H9 (cell line): ENCODE data around the gene PTPN3. TPM values are rescaled to one million over a fixed set of nuclear protein-coding genes. Genes with fewer than 3 reads are reported as not detected.

Experiments used
- DNase-seq: peaks from one replicate; pipeline ENCODE4 v3.0.0-alpha.2; 2017
- H2AFZ ChIP-seq: one replicate; pipeline ENCODE4 v1.6.1; 2013; ENCODE audit warnings: mild to moderate bottlenecking, low read length, control low read depth, moderate library complexity
- H2AK5ac ChIP-seq: 2 replicates; pipeline ENCODE4 v1.6.1; 2013; ENCODE audit warnings: low read length, control low read depth, mixed read lengths; ENCODE audit not compliant: insufficient read length
- H2BK120ac ChIP-seq: one replicate; pipeline ENCODE4 v1.6.1; 2013; ENCODE audit warnings: low read depth, mild to moderate bottlenecking, low read length, control low read depth, inconsistent platforms; ENCODE audit not compliant: poor library complexity, severe bottlenecking
- H2BK12ac ChIP-seq: 2 replicates; pipeline ENCODE4 v1.6.1; 2013; ENCODE audit warnings: low read length, control low read depth, mixed read lengths, low read depth; ENCODE audit not compliant: insufficient read length
- H2BK15ac ChIP-seq: 2 replicates; pipeline ENCODE4 v1.6.1; 2013; ENCODE audit warnings: low read depth, low read length, control low read depth
- H2BK20ac ChIP-seq: one replicate; pipeline ENCODE4 v1.6.1; 2013; ENCODE audit warnings: low read depth, mild to moderate bottlenecking, low read length, control low read depth, inconsistent platforms; ENCODE audit not compliant: poor library complexity, severe bottlenecking
- H2BK5ac ChIP-seq: 2 replicates; pipeline ENCODE4 v1.6.1; 2013; ENCODE audit warnings: low read length, control low read depth, mixed read lengths; ENCODE audit not compliant: insufficient read length
- H3K14ac ChIP-seq: 2 replicates; pipeline ENCODE4 v1.6.1; 2013; ENCODE audit warnings: low read length, control low read depth; ENCODE audit not compliant: insufficient read depth
- H3K18ac ChIP-seq: 2 replicates; pipeline ENCODE4 v1.6.1; 2013; ENCODE audit warnings: low read depth, mild to moderate bottlenecking, mixed read lengths, low read length, control low read depth; ENCODE audit not compliant: insufficient read length
- H3K23ac ChIP-seq: 2 replicates; pipeline ENCODE4 v1.6.1; 2013; ENCODE audit warnings: low read length, control low read depth, mixed read lengths, low read depth; ENCODE audit not compliant: insufficient read length
- H3K23me2 ChIP-seq: 2 replicates; pipeline ENCODE4 v1.6.1; 2013; ENCODE audit warnings: low read depth, mild to moderate bottlenecking, mixed read lengths, low read length, control low read depth; ENCODE audit not compliant: insufficient read length, poor library complexity, severe bottlenecking
- H3K27ac ChIP-seq: 2 replicates; pipeline ENCODE4 v1.5.1; 2013; ENCODE audit warnings: low read length, control low read depth, mixed read lengths, low read depth; ENCODE audit not compliant: insufficient read length
- H3K27me3 ChIP-seq: 2 replicates; pipeline ENCODE4 v1.6.1; 2013; ENCODE audit warnings: low read length, control low read depth, inconsistent platforms; ENCODE audit not compliant: insufficient read depth
- H3K4ac ChIP-seq: 2 replicates; pipeline ENCODE4 v1.6.1; 2013; ENCODE audit warnings: low read depth, mild to moderate bottlenecking, control low read depth, inconsistent platforms, low read length, moderate library complexity
- H3K4me1 ChIP-seq: 2 replicates; pipeline ENCODE4 v1.6.1; 2013; ENCODE audit warnings: low read length, control low read depth, inconsistent platforms; ENCODE audit not compliant: insufficient read depth
- H3K4me2 ChIP-seq: 2 replicates; pipeline ENCODE4 v1.6.1; 2013; ENCODE audit warnings: low read length, control low read depth, mixed read lengths; ENCODE audit not compliant: insufficient read length, insufficient read depth
- H3K56ac ChIP-seq: 2 replicates; pipeline ENCODE4 v1.6.1; 2013; ENCODE audit warnings: low read depth, mild to moderate bottlenecking, mixed read lengths, low read length, control low read depth; ENCODE audit not compliant: insufficient read length
- H3K79me1 ChIP-seq: 2 replicates; pipeline ENCODE4 v1.6.1; 2013; ENCODE audit warnings: low read depth, mild to moderate bottlenecking, moderate library complexity, low read length, control low read depth, inconsistent platforms; ENCODE audit not compliant: insufficient read depth, poor library complexity, severe bottlenecking
- H3K79me2 ChIP-seq: 2 replicates; pipeline ENCODE4 v1.6.1; 2013; ENCODE audit warnings: low read length, control low read depth, inconsistent platforms; ENCODE audit not compliant: insufficient read depth
- H3K9ac ChIP-seq: 2 replicates; pipeline ENCODE4 v1.6.1; 2013; ENCODE audit warnings: low read length, control low read depth, mixed read lengths; ENCODE audit not compliant: insufficient read length; ENCODE audit errors: extremely low read depth
- H3K9me3 ChIP-seq: one replicate; pipeline ENCODE4 v1.6.1; 2013; ENCODE audit warnings: low read depth, low read length, inconsistent platforms; ENCODE audit not compliant: control insufficient read depth
- H3T11ph ChIP-seq: one replicate; pipeline ENCODE4 v1.6.1; 2013; ENCODE audit warnings: mild to moderate bottlenecking, low read length, control low read depth, inconsistent platforms
- H4K20me1 ChIP-seq: one replicate; pipeline ENCODE4 v1.6.1; 2013; ENCODE audit not compliant: control insufficient read depth, insufficient read length, insufficient read depth
- H4K5ac ChIP-seq: 2 replicates; pipeline ENCODE4 v1.6.1; 2013; ENCODE audit warnings: low read depth, mild to moderate bottlenecking, mixed read lengths, low read length, control low read depth; ENCODE audit not compliant: insufficient read length
- H4K8ac ChIP-seq: replicated peaks from 2 replicates; pipeline ENCODE4 v1.6.1; 2013; ENCODE audit warnings: low read length, control low read depth, mixed read lengths, low read depth; ENCODE audit not compliant: insufficient read length
- H4K91ac ChIP-seq: 2 replicates; pipeline ENCODE4 v1.6.1; 2013; ENCODE audit warnings: low read depth, mild to moderate bottlenecking, moderate library complexity, mixed read lengths, low read length, control low read depth; ENCODE audit not compliant: insufficient read length
- H3K27ac Mint-ChIP-seq, 3 experiments: 2 replicates in 2 of 3; 3 replicates in 1 of 3; pipeline ENCODE4 v1.8.0; 2020 to 2021; ENCODE audit warnings: mixed read lengths in 3 of 3, mild to moderate bottlenecking in 1 of 3, moderate library complexity in 1 of 3
- H3K27me3 Mint-ChIP-seq: 2 replicates; pipeline ENCODE4 v1.8.0; 2021; ENCODE audit warnings: low read depth, mild to moderate bottlenecking, moderate library complexity, mixed read lengths
- H3K36me3 Mint-ChIP-seq, 3 experiments: 2 replicates in 2 of 3; 3 replicates in 1 of 3; pipeline ENCODE4 v1.8.0; 2020 to 2021; ENCODE audit warnings: low read depth in 3 of 3, mixed read lengths in 3 of 3; ENCODE audit not compliant: insufficient read depth in 1 of 3
- H3K4me1 Mint-ChIP-seq, 2 experiments: 2 replicates each; pipeline ENCODE4 v1.8.0; 2020; ENCODE audit warnings: mixed read lengths in 2 of 2
- H3K4me3 Mint-ChIP-seq, 2 experiments: 2 replicates in 1 of 2; 3 replicates in 1 of 2; pipeline ENCODE4 v1.8.0; 2020 to 2021; ENCODE audit warnings: mild to moderate bottlenecking in 2 of 2, mixed read lengths in 2 of 2, moderate library complexity in 1 of 2
- H3K9me3 Mint-ChIP-seq, 2 experiments: 2 replicates in 1 of 2; 3 replicates in 1 of 2; pipeline ENCODE4 v1.8.0; 2020; ENCODE audit warnings: mild to moderate bottlenecking in 2 of 2, mixed read lengths in 2 of 2, moderate library complexity in 1 of 2
- CTCF ChIP-seq: fragments of 200-600 bp; sonication (generic); conservative IDR thresholded peaks from 3 replicates; pipeline ENCODE4 v1.8.0; 2021; ENCODE audit warnings: antibody characterized with exemption, mild to moderate bottlenecking
- WGBS: extraction: QIAGEN DNeasy Blood & Tissue Kit; methylation state at CpG from one replicate; pipeline ENCODE4 v1.1.7; 2013; ENCODE audit warnings: missing lambda C conversion rate, low lambda C conversion rate, mixed read lengths; ENCODE audit not compliant: insufficient read length; ENCODE audit errors: extremely low coverage; 5-methylcytosine and 5-hydroxymethylcytosine counted together
- total RNA-seq: library from RNA; stranded (reverse); gene quantifications from 2 replicates; pipeline ENCODE4 v1.2.1, GENCODE V29; 2021

PTPN3 gene
- total RNA-seq, 1 experiment from 2014 or later, result 2.6 TPM

GRCh38 chr9:109538346-109538745 is 40.2 kb upstream of the PTPN3 start:
- no peak overlapping the region for H3K4me2 ChIP-seq
- no peak overlapping the region for H3K27ac ChIP-seq
- no peak overlapping the region for H3K4ac ChIP-seq
- H3K9me3 Mint-ChIP-seq, result peaks cover 0 to 3% of the 10 kb centered on the region in 2 experiments; a peak in 1 of 5 replicates
- no peak for TF ChIP-seq CTCF
- no peaks in the 10 kb centered on the region for H3K9me3 ChIP-seq
- no peak overlapping the region for H4K91ac ChIP-seq
- no peak overlapping the region for H3K9ac ChIP-seq
- no peaks in the 10 kb centered on the region for H4K20me1 ChIP-seq
- no peak overlapping the region for H4K8ac ChIP-seq
- H3K14ac ChIP-seq, result no peak overlapping the region
- H3K23ac ChIP-seq, result no peak overlapping the region
- no peak overlapping the region for H4K5ac ChIP-seq
- H2AK5ac ChIP-seq, result no peak overlapping the region
- peaks cover 6% of the 10 kb centered on the region for H3K27me3 Mint-ChIP-seq
- no peak overlapping the region for H3K27ac Mint-ChIP-seq
- H2BK20ac ChIP-seq, result no peak overlapping the region
- no peak overlapping the region for H2BK15ac ChIP-seq
- no peak overlapping the region for H2BK5ac ChIP-seq
- no peaks in the 10 kb centered on the region for H3K79me2 ChIP-seq
- H3K56ac ChIP-seq, result no peak overlapping the region
- WGBS, result no CpG with 5 or more reads among the region's 5 CpGs
- H2BK12ac ChIP-seq, result no peak overlapping the region
- H3K27me3 ChIP-seq, result no peaks in the 10 kb centered on the region
- H2AFZ ChIP-seq, result no peak overlapping the region
- H3K36me3 Mint-ChIP-seq, result no peaks in the 10 kb centered on the region; a peak in 1 of 7 replicates
- no peak overlapping the region for H2BK120ac ChIP-seq
- no peaks in the 10 kb centered on the region for H3K79me1 ChIP-seq
- H3T11ph ChIP-seq, result no peak overlapping the region
- H3K23me2 ChIP-seq, result no peaks in the 10 kb centered on the region
- H3K4me3 Mint-ChIP-seq, result no peak overlapping the region
- DNase-seq, result no peak
- no peaks in the 10 kb centered on the region for H3K4me1 ChIP-seq
- no peaks in the 10 kb centered on the region for H3K4me1 Mint-ChIP-seq
- H3K18ac ChIP-seq, result no peak overlapping the region
